Esophagus muscularis mucosa (tissue), 4 donors: ENCODE data around the gene ELOVL4. TPM values are rescaled to one million over a fixed set of nuclear protein-coding genes. Genes with fewer than 3 reads are reported as not detected.

Experiments
- DNase-seq: peaks from one replicate; pipeline ENCODE4 v3.0.0-alpha.2; 2017; ENCODE audit errors: extremely low spot score
- H3K27ac ChIP-seq, 4 donors: fragments of 200-600 bp; sonication (generic); replicated peaks in 1 of 4; 1 replicate in 3 of 4; 2 replicates in 1 of 4; pipeline ENCODE4 v1.5.1; 2016 to 2019; ENCODE audit warnings: mild to moderate bottlenecking in 1 of 4
- H3K27me3 ChIP-seq, 4 donors: fragments of 200-600 bp; sonication (generic); one replicate each; pipeline versions ENCODE4 v1.5.1 to v1.6.0; 2016 to 2019
- H3K36me3 ChIP-seq, 4 donors: fragments of 200-600 bp; sonication (generic); one replicate each; pipeline ENCODE4 v1.5.1; 2016 to 2019
- H3K4me1 ChIP-seq, 4 donors: fragments of 200-600 bp; sonication (generic); one replicate each; pipeline ENCODE4 v1.5.1; 2016 to 2019
- H3K4me3 ChIP-seq, 4 donors: fragments of 200-600 bp; sonication (generic); 1 replicate in 2 of 4; 2 replicates in 2 of 4; pipeline ENCODE4 v1.5.1; 2016 to 2019; ENCODE audit warnings: mild to moderate bottlenecking in 4 of 4, moderate library complexity in 1 of 4
- H3K9me3 ChIP-seq, 4 donors: fragments of 200-600 bp; sonication (generic); 1 replicate in 3 of 4; 2 replicates in 1 of 4; pipeline ENCODE4 v1.5.1; 2016 to 2019
- EP300 ChIP-seq: sonication (generic); formaldehyde crosslinking; IDR thresholded peaks from one replicate; pipeline ENCODE4 v1.6.1; 2017; ENCODE audit warnings: antibody characterized with exemption
- POLR2A ChIP-seq: fragments of 450-650 bp; IDR thresholded peaks from one replicate; pipeline ENCODE4 v1.6.1; 2017; ENCODE audit warnings: antibody characterized with exemption, moderate library complexity, mild to moderate bottlenecking, low read depth
- POLR2AphosphoS5 ChIP-seq, 2 donors: sonication (generic); formaldehyde crosslinking; IDR thresholded peaks; one replicate each; pipeline ENCODE4 v1.6.1; 2017; ENCODE audit warnings: antibody characterized with exemption in 2 of 2
- WGBS: methylation state at CpG from one replicate; pipeline ENCODE4 v1.1.5; 2018; 5-methylcytosine and 5-hydroxymethylcytosine counted together
- intact Hi-C: fragments of 100-400 bp; cut with DNase I; formaldehyde crosslinking; loops from one replicate; pipeline ENCODE4 v1.15.1; 2023
- total RNA-seq, 4 donors: library from RNA; depleted of rRNA; stranded (reverse); fragments of >200 nt; gene quantifications; one replicate each; pipeline versions ENCODE4 v1.1.0 to v1.2.1, GENCODE V29; 2016
- TF ChIP-seq, protein P1 (sequence below), 3 experiments: fragments of 200-600 bp in 2 of 3; fragments of 450-650 bp in 1 of 3; sonication (generic) in 2 of 3; IDR thresholded peaks; one replicate each; pipeline ENCODE4 v1.5.1; 2017 to 2019; ENCODE audit warnings: antibody characterized with exemption in 3 of 3, mild to moderate bottlenecking in 2 of 3, moderate library complexity in 1 of 3

ELOVL4 gene
- total RNA-seq = 1 to 10 TPM; 2.1 to 3.7 (median 2.1) TPM

DNA sequence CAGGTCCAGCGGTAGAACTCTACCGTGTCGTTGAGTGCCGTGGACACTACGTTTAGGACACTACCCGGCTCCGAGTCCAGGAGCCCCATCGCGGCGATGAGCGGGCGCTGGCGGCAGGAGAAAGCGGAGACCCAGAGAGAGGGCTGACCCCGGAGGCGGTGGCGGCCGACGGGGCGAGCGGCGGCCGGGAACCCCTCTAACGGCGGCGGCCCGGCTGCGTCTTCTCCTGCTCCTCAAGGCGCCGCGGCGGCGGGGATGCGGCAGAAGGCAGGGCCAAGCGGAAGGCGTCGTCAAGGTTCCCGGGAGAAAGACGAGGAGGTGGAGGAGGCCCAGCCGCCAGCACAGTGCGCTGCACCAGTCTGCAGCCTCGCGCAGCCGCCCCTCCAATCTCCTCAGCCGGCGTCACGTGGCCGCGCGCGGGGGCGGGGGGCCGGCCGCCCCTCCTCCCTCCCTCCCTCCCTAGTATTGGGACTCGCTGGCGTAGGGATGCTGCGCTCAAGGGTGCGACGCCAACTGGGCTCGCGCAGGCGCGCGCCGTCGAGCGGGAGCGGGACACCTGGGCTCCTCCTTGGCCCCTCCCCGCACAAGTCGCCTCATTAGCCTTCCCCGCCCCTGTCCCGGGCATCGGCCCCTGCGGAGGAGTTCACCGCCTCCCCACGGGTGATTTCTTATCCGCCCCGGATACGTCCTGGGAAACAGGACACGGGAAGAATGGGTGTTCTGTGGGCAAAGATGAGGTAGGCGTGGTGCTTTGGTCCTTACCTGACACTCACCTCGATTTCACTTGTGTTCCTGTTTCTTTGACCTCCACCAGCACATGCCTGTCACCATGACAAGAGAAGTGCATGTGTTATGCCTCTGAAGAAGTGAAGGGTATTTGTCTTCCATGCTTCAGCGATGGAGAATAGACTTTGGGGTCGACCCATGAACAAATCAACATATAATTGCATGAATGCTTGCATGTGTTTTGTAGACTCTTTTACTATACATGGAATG, at the start of gene ELOVL4:
Gene ELOVL4, minus strand, starts transcription at position 363 of the 996 bp plus-strand sequence. Its CDS starts 274 bp downstream, at position 89.
- no peak for DNase-seq
- H3K27me3 ChIP-seq = no peaks in the 10 kb centered on the region

DNA sequence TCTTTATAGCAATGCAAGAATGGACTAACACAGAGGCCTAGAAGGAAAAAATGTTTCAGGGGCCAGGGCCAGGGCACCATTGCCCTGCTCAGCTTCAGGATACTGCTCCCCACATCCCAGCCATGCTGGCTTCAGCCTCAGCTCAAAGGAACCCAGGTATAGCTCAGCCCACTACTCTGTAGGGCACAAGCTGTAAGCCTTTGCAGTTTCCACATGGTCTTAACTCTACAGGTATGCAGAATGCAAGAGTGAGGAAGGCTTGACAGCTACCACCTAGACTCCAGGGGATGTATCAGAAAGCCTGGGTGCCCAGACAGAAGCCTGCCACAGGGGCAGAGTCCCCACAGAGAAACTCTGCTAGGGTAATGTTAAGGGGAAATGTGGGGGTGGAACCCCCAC, 46.6 kb upstream of the ELOVL4 start:
- no peak for DNase-seq
- Histone ChIP-seq H3K9me3 (no peaks in the 10 kb centered on the region), H3K36me3 (no peaks in the 10 kb centered on the region), H3K27ac (no peak overlapping the region), H3K4me1 (no peaks in the 10 kb centered on the region), H3K27me3 (no peaks in the 10 kb centered on the region), H3K4me3 (no peak overlapping the region)
- no peak for TF ChIP-seq POLR2AphosphoS5 (IDR thresholded peaks at IDR 0.05)
- intact Hi-C loops = no loop called here

More for the DNA sequence above, at the start of gene ELOVL4:
- intact Hi-C loops = loop anchor here (2.0 to 10.0 kb wide), 4 partner anchors 57 to 1807 kb away; partner anchors contain the start of genes BCKDHB, TENT5A and TTK
- TF ChIP-seq POLR2AphosphoS5 (IDR thresholded peaks at IDR 0.05) (peak; percentile 65 to 85), POLR2A (no peak)
- Histone ChIP-seq H3K4me3 (peak within 1 kb of the TSS; percentile 66 to 83 (median 76)), H3K9me3 (no peaks in the 10 kb centered on the region), H3K36me3 (no peaks in the 10 kb centered on the region), H3K27ac (peak within 1 kb of the TSS; percentile 29 to 65 (median 56)), H3K4me1 (peaks cover 16 to 29% (median 23%) of the 10 kb centered on the region in 4 donors)
- WGBS = 7% methylated on average over 13 of the region's 84 CpGs

DNA sequence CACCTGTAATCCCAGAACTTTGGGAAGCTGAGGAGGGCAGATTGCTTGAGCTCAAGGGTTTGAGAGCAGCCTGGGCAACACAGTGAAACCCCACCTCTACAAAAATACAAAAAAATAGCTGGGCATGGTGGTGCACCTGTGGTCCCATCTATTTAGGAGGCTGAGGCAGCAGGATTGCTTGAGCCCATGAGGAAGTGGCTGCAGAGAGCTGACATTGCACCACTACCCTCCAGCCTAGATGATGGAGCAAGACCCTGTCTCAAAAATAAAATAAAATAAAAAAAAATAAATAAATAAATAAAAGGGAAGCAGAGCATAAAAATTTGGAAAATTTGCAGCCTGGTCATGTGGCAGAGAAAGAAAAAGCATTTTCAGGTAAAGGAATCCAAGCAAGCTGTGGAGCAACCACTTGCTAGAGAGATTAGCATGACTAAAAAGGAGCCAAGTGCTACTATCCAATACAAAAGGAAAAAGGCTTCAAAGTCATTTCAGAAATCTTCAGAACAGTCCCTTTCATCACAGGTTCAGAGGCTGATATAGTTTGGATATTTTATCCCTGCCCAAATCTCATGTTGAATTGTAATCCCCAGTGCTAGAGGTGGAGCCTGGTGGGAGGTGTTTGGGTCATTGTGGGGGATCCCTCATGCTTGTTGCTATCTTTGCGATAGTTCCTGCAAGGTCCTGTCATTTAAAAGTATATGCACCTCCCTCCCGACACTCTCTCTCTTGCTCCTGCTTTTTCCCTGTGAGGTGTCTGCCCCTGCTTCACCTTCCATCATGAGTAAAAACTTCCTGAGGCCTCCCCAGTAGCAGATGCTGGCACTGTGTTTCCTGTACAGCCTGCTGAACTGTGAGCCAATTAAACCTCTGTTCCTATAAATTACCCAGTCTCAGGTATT, 45.9 kb upstream of the ELOVL4 start:
- H3K4me1 ChIP-seq = no peaks in the 10 kb centered on the region
- no peak for DNase-seq
- H3K27ac ChIP-seq = no peak overlapping the region
- intact Hi-C loops = no loop called here
- no peaks in the 10 kb centered on the region for H3K36me3 ChIP-seq
- no peaks in the 10 kb centered on the region for H3K27me3 ChIP-seq
- no peak overlapping the region for H3K4me3 ChIP-seq
- 48% methylated on average over 2 of the region's 2 CpGs for WGBS
- no peaks in the 10 kb centered on the region for H3K9me3 ChIP-seq
- TF ChIP-seq POLR2A = no peak
- TF ChIP-seq, protein P1, sequence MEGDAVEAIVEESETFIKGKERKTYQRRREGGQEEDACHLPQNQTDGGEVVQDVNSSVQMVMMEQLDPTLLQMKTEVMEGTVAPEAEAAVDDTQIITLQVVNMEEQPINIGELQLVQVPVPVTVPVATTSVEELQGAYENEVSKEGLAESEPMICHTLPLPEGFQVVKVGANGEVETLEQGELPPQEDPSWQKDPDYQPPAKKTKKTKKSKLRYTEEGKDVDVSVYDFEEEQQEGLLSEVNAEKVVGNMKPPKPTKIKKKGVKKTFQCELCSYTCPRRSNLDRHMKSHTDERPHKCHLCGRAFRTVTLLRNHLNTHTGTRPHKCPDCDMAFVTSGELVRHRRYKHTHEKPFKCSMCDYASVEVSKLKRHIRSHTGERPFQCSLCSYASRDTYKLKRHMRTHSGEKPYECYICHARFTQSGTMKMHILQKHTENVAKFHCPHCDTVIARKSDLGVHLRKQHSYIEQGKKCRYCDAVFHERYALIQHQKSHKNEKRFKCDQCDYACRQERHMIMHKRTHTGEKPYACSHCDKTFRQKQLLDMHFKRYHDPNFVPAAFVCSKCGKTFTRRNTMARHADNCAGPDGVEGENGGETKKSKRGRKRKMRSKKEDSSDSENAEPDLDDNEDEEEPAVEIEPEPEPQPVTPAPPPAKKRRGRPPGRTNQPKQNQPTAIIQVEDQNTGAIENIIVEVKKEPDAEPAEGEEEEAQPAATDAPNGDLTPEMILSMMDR (IDR thresholded peaks at IDR 0.05) = no peak

DNA sequence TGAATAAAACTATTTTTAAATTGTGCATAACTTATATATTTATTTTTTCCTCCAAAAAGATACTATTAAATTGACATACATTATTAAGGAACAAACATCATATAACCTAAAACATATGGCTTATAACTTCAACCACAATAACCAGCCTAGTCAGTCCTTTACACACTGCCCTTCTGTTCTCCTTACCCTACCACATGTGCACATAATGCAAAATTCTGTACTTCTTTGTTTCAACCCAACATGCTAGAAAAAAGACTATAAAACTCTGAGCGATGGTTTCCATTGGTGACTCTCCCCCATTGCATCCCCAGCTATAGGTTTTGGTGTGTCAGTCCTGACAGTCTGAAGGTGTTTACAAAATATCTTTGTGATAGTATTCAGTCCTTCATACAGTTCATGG, 42.3 kb upstream of the ELOVL4 start:
- no peak overlapping the region for H3K4me3 ChIP-seq
- DNase-seq = no peak
- H3K4me1 ChIP-seq = no peaks in the 10 kb centered on the region
- intact Hi-C loops = no loop called here
- TF ChIP-seq POLR2AphosphoS5 (IDR thresholded peaks at IDR 0.05) = no peak
- TF ChIP-seq, protein P1 (IDR thresholded peaks at IDR 0.05) = no peak
- TF ChIP-seq POLR2A = no peak
- TF ChIP-seq EP300 = no peak
- no peak overlapping the region for H3K27ac ChIP-seq
- no peaks in the 10 kb centered on the region for H3K27me3 ChIP-seq
- 91% methylated on average over 1 of the region's 1 CpG for WGBS
- no peaks in the 10 kb centered on the region for H3K36me3 ChIP-seq
- H3K9me3 ChIP-seq = no peaks in the 10 kb centered on the region

DNA sequence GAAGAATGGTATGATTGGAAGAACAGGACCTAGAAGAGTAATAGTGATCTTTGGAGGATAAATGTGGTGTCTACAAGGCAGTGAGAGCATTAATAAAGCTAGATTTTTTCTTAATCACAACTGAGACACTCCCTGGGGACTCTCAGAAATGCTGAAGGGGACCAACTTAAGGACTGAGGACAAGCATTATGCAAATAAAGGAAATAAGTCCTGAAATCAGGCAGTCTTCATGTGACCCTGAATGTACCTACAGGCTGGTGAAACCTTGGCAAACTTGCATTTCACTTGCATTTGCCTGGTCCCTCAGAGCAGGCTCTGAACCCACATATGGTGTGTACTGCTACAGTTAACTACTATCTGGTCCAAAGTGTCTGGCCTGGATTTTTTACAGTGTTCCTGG, 37.8 kb upstream of the ELOVL4 start:
- intact Hi-C loops = no loop called here
- no peak for DNase-seq
- no peak for TF ChIP-seq POLR2A
- TF ChIP-seq, protein P1 (IDR thresholded peaks at IDR 0.05) = no peak
- TF ChIP-seq EP300 = no peak
- TF ChIP-seq POLR2AphosphoS5 (IDR thresholded peaks at IDR 0.05) = no peak
- Histone ChIP-seq H3K36me3 (no peaks in the 10 kb centered on the region), H3K4me3 (no peak overlapping the region), H3K27ac (no peak overlapping the region), H3K27me3 (no peaks in the 10 kb centered on the region), H3K4me1 (no peaks in the 10 kb centered on the region), H3K9me3 (no peaks in the 10 kb centered on the region)
